GM21786 (cell line): ENCODE results near the gene ENG.
"Not testable (repeated sequence)": the region's sequence is repeated elsewhere in the genome, so short reads cannot be mapped to it uniquely, and the experiment has no call there.

Experiments
- ATAC-seq: cut with Tn5 transposase; IDR thresholded peaks from one replicate; pipeline ENCODE4 v1.9.1; 2021; ENCODE audit not compliant: unreplicated experiment

The ENG gene

GRCh38 chr9:127854184-127854806 is at the start of gene ENG:
TSS of gene ENG (minus strand) at chr9:127854658. CDS start at chr9:127854355, 303 bp downstream.
- ATAC-seq, result no peak

- peak; percentile 27 for ATAC-seq
Observed at GRCh38 chr9:127903557-127904475, 49.4 kb upstream of the ENG start.

GRCh38 chr9:127899128-127899943 is 44.9 kb upstream of the ENG start, which contains the start of gene ST6GALNAC6:
TSS of gene ST6GALNAC6 (minus strand) at chr9:127899603. CDS start at chr9:127897981, 1,622 bp downstream.
- ATAC-seq, result peak; percentile 41

- ATAC-seq, result no peak
Observed at GRCh38 chr9:127898433-127899127, 44.1 kb upstream of the ENG start.

- no peak for ATAC-seq
Observed at GRCh38 chr9:127897193-127897692, 42.8 kb upstream of the ENG start.

- ATAC-seq, result no peak
Observed at GRCh38 chr9:127896395-127897192, 42.1 kb upstream of the ENG start.

GRCh38 chr9:127895811-127896210 is 41.4 kb upstream of the ENG start:
- no peak for ATAC-seq

- ATAC-seq, result no peak
Observed at GRCh38 chr9:127893392-127893791, 38.9 kb upstream of the ENG start.

GRCh38 chr9:127892831-127893230 is 38.4 kb upstream of the ENG start:
- no peak for ATAC-seq

- no peak for ATAC-seq
Observed at GRCh38 chr9:127890053-127890452, 35.6 kb upstream of the ENG start.

- ATAC-seq, result no peak
Observed at GRCh38 chr9:127887792-127888191, 33.3 kb upstream of the ENG start.

GRCh38 chr9:127886401-127886972 is 32.0 kb upstream of the ENG start:
- no peak for ATAC-seq

- ATAC-seq, result no peak
Observed at GRCh38 chr9:127885508-127886281, 31.2 kb upstream of the ENG start.

- no peak for ATAC-seq
Observed at GRCh38 chr9:127884976-127885490, 30.6 kb upstream of the ENG start.

GRCh38 chr9:127884427-127884911 is 30.0 kb upstream of the ENG start:
- no peak for ATAC-seq

- no peak for ATAC-seq
Observed at GRCh38 chr9:127883959-127884358, 29.5 kb upstream of the ENG start.

- not testable (repeated sequence) for ATAC-seq
Observed at GRCh38 chr9:127881715-127882114, 27.3 kb upstream of the ENG start.

GRCh38 chr9:127880143-127880542 is 25.7 kb upstream of the ENG start:
- no peak for ATAC-seq
